ENCODE data around the gene CCDC88A.
"Not testable (repeated sequence)": the region's sequence is repeated elsewhere in the genome, so short reads cannot be mapped to it uniquely, and the experiment has no call there.

The CCDC88A gene

DNA sequence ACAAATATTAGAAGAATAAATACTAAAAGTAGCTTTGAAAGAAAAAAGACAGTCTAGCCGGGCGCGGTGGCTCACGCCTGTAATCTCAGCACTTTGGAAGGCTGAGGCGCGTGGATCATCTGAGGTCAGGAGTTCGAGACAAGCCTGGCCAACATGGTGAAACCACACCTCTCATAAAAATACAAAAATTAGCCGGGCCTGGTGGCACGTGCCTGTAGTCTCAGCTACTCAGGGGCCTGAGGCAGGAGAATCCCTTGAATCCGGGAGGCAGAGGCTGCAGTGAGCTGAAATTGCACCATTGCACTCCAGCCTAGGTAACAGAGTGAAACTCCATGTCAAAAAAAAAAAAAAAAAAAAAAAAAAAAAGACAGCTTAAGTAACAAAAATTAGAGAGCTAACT lies 34.1 kb downstream of the CCDC88A start:
- DNase-seq: not testable (repeated sequence)

DNA sequence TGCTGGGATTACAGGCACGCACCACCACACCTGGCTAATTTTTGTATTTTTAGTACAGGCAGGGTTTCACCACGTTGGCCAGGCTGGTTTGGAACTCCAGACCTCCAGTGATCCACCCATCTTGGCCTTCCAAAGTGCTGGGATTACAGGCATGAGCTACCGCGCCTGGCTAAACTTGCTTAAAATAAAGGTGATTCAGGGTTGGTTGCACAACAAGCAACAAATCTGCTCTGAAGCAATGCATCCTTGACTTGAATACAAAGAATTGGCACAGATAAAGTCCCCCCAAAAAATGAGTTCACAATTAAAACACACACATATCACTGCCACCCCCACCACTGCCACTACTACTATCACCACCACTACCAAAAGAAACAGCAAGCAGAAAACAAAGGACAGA lies 34.9 kb downstream of the CCDC88A start:
- no peak for DNase-seq

DNA sequence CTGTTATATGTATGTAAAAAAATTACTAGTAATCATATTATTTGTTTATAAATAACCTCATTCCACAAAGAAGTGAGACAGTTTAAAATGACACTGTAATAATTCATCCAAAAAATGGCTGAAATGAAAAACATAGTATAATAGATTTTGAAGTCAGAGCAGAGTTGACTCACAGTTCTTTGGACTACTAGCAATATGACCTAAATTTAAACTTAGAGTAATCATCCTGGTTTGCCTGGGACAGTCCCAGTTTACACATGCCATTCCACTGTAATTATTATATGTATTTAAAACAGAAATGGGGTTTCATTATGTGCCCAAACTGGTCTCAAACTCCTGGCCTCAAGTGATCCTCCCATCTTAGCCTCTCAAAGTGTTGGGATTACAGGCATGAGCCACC lies 48.3 kb downstream of the CCDC88A start:
- DNase-seq: no peak

DNA sequence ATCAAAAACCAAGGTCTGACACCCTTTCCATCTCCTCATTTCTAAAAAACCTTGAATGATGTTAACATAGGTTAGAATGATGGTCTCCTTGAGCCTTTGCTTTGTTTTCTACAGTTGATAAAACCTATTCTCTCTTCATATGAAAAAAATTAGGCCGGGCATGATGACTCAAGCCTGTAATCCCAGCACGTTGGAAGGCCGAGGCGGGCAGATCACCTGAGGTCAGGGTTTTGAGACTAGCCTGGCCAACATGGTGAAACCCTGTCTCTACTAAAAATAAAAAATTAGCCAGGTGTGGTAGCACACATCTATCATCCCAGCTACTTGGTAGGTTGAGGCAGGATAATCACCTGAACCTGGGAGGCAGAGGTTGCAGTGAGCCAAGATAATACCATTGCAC lies 49.4 kb downstream of the CCDC88A start:
- no peak for DNase-seq

DNA sequence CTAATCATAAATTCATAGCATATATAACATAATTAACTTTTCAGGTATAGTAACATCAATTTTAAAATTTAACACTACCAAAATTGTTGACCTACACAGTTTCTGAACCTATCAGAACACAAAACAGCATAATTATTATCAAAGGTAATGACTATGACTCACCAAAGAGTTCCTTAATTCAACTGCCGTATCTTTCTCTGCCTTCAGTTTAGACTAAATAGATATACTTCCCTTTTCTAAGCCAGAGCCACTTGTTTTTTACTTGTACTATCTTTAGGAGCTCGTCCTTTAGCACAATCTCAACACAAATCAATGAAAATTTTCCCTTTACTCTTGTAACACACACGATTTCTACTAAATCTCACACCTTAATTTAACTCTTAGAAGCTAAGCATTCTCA lies 54.4 kb downstream of the CCDC88A start:
- DNase-seq: no peak

DNA sequence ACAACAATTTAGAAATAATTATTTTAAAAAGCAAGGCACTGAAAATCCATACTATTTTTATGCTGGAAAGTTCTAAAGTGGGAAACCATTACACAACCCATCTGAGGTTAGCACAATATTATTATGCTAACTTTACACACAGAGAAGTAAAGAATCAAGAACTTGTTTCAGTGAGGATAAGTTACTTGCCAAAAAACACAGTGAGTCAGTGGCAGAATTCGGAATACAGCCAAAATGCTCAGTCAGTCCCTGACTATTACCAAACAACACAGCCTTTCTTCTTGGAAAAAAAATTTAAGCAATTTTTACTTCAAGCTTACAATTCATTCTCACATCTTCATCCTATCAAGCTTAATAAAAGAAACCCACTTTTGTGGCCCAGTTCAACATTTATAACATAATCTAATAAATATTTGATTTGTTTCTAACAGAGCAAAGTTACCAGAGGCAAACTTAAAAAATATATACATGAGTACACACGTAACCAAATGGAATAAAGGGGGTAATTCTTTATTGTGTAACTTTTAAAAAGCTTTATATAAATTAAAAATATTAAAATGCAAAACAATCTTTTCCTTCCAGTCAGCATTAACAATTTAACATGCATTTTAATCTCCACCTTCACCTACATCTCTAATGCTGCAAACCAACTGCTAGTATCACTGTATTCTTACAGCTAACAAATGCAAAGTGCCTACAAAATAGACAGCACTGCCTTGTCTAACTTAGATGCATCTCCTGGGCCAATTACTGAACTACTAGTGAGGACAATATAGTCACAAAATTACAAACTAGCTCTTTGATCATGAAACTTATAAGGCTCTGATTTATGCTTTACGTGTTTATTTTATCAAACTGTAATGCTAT lies 55.2 kb downstream of the CCDC88A start:
- no peak for DNase-seq

DNA sequence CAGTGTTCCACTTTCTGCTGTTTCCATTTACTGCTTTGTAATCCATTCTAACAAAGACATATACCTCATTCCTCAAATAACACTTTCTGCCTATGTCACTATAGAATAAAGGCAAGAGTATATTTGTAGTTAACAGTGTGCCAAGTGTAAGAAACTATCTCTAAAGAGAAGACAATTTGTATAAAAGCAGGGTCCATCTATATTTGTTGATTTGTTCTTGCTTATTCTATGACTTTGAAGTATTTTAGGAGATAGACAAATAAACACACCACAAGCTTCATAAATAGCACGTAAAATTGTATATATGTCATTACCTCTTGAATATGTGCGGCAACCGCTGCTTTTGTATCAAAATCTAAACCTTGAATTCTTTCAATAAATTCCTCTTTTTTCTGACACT lies 56.0 kb downstream of the CCDC88A start:
- no peak for DNase-seq

DNA sequence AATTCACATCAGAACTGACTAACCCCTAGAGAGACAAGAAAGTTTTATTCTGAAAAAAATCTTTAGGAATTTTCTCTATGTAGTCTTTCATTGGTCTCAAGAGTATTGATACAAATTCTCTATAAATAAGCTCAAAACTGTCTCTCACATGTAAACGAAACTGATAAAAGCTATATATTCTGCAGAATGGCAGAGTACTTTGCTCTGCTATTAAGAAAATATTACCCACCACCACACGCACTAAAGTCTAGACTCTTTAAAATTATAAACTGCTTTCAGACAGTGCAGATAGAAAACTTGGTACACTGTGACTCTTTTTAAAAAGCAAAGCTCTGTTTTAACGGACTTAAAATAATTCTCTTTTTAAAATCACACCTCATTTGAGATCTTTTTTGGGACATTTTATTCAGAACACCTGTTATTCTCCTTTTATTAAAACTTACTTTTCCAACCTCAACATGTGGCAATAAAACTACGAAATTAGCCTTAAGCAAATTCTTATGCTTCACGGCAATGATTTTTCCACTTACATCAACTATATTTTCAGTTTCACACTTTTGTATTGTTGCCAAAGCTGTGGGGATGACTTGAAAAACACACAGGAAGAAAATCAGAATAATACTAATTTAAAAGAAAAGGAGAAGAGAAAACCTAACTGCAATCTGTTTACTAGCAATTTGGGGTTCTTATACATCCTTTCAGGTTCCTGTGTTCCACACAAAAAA lies 58.0 kb downstream of the CCDC88A start:
- DNase-seq: no peak

DNA sequence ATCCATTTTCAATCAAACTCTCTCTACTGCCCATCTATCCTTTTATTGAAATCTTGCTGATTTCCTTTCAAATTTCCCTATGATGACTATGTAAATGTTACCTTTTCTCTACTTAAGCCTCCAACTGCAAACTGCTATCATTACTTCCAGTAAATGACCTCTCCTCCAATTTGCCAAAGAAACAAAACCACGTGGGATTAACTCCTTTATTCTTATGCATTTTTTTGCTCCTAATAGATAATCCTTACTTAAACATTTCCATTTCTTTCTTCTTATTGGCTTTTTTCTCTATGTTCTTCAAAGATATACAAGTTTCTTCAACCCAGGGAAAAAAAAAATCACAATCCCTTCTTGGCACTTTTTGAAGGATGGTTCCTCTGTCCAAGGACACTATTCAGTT lies 61.2 kb downstream of the CCDC88A start:
- no peak for DNase-seq

DNA sequence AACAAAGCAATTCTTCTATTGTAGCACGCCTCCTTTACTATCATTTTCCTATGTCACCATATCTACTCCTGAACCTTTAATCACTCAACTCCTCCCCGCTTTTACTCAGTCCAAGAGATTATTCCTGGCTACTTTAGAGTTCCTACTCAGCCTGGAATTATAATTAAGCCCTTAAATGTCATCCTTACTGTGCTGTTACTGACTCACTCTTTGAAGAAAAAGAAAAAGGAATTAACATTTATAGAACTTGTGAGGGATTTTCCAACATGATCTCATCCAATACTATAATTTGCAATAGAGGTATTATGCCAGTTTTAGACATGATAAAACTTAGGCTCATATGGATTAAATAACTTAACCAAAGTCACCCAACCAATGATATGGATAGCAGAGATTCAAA lies 61.7 kb downstream of the CCDC88A start:
- no peak for DNase-seq

DNA sequence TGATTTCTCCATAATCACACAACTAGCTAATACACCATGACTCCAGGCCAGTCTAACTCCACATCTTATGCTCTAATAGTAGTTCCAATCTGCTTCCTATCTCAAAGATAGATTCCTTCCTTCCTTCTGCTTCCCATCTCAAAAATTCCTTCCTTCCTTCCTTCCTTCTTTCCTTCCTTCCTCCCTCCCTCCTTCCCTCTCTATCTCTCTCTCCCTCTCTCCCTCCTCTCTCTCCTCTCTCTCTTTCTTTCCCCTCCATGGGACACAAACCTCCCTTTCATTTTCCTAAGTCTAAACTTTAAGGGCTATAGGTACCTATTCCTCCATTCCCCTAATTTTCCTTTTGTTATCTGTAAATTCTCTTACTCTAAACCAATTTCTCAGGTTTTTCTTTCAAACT lies 62.5 kb downstream of the CCDC88A start:
- no peak for DNase-seq

DNA sequence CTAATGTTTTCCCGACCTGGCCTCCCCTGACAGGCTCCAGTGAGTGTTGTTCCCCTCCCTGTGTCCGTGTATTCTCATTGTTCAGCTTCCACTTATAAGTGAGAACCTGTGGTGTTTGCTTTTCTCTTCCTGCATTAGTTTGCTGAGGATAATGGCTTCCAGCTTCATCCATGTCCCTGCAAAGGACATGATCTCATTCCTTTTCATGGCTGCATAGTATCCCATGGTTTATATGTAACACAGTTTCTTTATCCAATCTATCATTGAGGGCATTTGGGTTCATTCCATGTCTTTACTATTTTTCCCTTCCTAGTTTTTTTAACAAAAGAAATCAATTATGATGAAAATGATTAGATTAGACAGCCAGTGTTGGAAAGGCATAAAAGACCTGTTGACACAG lies 63.5 kb downstream of the CCDC88A start:
- DNase-seq: not testable (repeated sequence)

DNA sequence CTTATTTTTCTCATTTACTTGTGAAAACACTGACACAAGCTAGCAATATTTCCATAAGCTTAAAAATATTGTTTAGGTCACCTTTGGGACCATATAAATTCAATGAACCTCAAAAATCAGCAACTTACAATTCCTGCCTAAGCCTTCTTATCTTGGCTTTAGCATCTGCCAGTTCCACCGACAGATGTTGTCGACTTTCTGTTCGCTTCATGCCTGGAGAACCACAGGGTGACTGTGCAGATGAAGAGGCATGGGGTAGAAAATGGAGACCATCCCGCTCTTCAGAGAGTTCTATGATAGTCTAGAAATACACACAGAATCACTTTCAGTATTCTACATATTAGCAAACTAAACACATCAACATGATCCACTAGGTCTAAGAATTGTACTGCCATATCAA lies 64.2 kb downstream of the CCDC88A start:
- no peak for DNase-seq

DNA sequence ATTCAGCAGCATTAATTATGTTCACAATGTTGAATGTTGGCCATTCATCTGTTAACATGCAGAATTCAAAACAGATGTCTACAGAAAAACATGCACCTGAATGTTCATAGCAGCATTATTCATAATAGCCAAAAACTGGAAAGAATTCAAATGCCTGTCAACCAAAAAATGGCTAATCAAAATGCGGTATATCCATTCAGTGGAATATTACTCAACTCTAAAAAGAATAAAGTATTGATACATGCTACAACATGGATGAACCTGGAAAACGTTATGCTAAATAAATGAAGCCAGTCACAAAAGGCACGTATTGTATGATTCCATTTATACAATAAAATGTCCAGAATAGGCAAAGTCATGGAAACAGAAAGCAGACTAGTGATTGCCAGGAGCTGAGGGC lies 68.0 kb downstream of the CCDC88A start:
- DNase-seq: no peak

DNA sequence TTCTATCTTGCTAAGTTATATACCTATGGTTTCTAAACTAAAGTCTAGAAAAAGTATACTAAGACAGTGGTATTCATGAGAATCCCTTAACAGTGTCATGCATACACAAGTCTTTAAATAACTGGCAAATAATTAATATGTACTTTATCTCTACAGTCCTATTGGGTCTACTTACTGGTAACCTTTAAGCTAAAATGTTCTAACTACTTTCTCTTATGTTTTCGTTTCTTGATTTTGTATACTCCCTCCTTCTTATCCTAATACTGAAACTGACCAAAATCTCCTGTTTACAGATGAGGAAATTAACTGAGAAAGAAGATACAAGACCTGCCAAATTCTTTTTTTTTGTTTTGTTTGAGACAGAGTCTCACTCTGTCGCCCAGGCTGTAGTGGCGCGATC lies 74.6 kb downstream of the CCDC88A start:
- no peak for DNase-seq

DNA sequence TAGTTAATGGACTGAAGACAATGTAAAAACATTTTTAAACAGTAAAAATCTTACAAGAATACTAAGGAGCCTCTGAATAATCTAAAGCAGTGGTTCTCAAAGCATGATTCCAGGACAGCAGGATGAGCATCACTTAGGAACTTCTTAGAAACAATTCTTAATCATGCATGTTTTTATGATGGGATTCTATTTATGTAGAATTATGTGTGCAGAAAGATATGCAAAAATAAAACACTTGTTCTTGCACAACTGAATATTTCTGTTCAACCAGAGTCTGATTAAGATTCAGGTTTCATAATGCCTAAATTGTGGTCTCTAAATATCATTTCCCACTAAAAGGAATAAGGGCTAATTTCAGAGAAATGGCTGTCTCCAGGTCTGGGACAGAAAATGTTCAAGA lies 81.4 kb downstream of the CCDC88A start:
- DNase-seq: no peak

DNA sequence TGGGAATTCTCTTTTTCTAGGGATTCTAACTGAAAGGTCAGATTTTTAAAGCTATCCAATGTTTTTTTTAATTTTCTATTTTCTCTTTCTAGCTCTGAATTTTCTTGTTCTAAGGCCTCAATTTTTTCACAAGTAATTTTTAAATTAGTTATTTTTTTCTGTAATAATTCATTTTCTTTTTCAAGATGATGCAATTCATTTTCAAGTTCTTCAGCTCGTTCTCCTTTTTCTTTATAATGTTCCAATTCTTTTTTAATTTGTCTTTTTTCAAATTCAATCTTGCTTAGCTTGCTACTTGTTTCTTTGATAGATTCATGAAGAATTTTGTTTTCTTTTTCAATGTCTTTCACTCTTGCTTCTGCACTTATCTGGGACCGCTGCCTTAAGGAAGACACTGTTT lies 84.9 kb downstream of the CCDC88A start:
- DNase-seq: no peak

DNA sequence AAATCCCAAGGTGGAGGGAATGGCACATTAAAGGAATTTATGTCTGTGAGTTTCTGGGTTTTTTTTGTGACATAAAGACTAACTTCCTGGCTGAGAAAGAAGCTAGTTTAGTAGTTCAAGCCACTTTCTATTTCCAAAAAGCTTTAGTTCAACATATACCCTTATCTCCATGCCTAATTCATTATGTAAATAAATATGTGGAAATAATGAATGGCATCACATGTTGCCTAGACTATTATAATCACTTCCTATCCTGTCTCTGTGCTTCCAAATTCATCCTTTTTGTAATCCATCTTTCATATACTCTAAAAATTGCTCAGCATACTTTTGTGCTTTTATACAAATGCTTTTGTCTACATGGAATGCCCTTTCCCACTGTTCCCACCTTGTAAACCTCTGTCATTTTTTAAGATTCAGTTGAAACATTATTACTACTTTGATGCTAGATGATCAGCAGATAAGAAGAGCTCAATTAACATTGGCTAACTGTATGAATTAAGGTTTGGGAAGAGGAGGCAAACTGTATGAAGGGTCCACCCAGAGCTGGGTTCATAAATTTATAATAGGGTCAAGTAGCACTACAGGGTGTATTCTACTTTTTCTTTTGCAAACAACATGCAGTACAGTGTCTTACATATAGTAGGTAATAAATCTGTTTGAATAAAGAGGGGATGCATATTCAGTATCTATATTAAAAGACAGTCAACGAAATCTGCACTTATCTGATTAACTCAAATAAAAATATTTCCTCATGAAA lies 88.9 kb downstream of the CCDC88A start:
- DNase-seq: no peak

DNA sequence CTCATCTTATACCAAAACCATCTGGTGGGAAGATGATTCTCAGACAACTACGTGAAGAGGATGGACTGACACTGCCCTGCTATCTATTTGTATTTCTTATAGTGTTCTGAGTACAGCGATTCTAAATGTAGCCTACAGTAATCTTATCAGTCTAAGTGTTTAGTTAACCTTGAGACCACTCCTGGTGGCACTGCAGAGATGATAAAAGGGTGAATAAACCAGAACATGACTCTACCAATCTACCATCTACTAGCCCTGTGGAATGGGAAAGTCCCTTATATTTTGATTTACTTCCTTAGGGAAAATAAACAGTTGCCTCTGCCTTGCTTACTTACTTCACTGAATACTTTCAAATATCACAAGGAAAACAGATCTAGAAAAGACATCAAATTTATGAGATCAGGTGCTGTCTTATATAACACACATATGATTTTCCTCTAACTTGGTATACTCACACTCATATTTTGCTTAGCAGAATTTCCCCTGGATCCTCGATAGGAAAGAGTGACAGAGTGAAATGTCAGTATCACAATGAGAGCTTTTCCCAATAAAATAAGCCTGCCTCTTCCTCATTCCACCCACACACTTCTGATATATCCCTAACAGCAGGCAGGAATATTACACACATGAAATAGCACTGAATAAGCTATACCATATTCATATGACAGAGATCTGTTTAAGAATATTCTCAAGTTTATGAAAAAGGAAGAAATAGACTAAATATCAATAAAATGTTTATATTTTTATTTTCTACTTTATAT lies 92.0 kb downstream of the CCDC88A start:
- DNase-seq: no peak

DNA sequence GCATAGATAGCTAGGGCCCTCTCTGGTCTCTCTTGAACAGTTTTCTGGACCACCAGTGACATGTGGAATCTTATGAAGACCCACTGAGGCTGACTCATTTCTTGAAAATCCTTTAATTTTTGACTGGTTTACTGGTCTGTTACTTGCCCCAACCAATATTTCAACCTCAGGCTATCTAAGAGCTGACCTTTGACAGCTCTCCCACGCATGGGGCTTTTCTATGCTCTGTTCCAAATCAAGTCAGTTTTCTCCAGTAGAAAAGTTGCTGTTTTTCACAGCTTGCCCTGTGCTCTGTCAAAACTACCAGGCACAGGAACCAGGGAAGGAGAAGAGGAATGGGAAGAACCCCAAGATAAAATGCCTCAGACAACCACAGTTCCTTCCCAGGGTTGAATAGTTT lies 104.7 kb downstream of the CCDC88A start:
- DNase-seq: no peak

DNA sequence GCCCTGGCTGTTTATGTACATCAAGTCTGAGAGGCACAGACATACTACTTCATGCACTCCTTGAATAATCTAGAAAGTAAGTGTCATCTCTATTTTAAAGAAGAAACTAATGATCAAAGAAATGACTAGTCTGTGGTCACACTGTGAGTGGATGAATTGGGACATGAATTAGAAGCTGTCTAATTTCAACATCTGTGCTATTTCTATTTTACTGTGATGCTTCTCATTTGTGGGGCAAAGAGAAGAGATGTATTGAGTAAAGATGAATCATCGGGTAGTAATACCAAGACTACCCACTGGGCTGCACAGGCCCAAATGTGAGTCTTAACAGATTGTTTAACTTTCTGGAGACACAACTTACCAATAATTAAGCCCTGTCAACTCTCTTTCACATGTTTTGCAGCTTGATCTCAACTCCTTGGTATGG lies 108.2 kb downstream of the CCDC88A start:
- no peak for DNase-seq

DNA sequence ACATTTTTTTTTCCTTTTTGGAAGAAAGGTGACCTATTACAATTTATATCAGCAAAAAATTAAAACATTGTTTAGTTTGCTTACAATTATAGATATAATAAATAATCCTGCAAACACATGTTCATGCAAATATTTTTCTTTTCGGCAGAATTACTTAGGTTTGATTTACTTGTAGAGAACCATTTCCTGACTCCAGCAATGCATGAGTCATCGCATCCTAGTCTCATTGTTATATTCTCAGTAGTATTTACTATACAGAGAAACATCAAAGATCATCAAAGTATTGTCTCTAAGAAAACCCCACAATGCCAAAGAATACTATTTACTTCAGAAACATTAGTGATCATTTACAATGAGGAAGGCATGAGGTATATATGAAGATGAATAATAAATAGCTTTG lies 110.2 kb downstream of the CCDC88A start:
- DNase-seq: no peak

DNA sequence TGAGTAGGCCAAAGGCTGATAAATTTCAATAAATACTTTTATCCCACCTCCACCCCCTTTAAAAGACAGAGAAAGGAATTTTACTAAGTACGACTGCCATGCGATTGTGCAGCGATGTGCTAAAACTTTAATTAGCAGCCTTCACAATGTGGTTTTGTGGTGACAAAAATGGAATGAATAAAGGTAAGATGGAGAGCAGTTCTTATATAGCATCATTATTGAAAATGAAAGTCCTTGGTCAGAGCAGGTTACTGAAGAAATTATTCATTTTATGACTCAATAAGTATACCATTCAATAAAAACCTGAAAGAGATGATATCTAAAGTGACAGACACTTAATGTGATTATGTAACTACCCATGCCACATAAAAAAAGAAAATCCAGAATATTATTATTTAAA lies 117.4 kb downstream of the CCDC88A start:
- no peak for DNase-seq
